A172 (cell line): ENCODE measurements around the gene EFCAB11. TPM values are rescaled to one million over a fixed set of nuclear protein-coding genes. Genes with fewer than 3 reads are reported as not detected.

Experiments used
- DNase-seq: peaks from one replicate; pipeline ENCODE4 v3.0.0-alpha.2; 2015; ENCODE audit warnings: low spot score
- total RNA-seq: library from RNA; depleted of rRNA; stranded (reverse); fragments of >200 nt; shearing (Covaris generic); gene quantifications from 2 replicates; pipeline ENCODE4 v1.2.3, GENCODE V29; 2014; rRNA removed

Gene EFCAB11
- total RNA-seq, 1 experiment from 2014 or later: 4.9 TPM

DNA sequence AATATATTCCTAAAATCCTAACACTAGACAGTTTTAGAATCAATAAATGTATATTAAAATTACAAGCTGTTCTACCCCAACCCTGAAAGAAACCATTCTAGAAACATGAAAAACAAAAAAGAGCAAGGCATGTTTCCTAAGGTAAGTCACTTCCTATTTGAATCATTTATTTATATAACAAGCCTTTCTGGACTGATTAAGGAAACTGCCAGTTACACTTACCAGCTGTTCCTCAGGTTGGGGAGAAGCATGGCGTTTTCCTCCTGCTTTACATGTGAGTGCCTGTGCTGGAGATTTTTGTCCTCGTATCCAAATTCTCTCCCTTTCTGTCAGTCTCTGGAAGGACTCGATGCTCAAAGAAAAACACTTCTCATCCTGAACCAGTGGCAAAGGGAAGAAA, 183.3 kb downstream of the EFCAB11 start:
- DNase-seq: no peak

DNA sequence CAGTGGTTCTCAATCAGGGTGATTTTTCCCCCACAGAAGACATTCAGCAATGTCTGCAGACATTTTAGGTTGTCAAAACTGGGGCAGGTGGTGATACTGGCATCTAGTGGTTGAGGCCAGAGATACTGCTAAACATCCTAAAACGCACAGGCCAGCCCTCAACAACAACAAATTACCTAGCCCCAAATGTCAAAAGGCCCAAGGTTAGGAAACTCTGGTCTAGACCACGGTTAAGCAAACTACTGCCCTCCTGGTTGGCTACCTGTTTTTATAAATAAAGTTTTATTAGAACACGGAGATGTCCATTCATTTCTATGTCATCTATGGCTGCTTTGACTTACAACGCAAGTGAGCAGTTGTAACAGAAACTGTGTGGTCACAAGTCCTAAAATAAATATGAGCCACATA, 186.7 kb downstream of the EFCAB11 start:
- DNase-seq: peak; percentile 10

DNA sequence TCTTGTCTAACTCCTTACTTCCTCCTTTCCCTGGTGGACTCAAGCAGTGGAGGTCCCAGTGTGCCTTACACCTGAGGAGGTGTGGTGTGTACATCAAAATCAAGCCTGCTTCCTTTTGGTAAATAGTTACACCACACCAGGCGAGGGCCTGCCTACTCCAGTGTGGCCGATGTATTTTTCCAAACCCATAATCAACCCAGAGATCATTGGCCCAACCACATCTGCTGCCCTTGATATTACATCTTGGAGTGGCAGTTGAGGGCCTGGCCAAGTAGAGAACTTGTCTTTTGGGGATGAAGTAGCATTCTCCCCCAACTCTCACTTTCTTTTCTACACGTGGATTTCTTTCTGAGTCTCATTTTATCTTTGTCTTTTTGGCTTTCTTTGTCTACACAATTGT, 187.4 kb downstream of the EFCAB11 start:
- DNase-seq: no peak

DNA sequence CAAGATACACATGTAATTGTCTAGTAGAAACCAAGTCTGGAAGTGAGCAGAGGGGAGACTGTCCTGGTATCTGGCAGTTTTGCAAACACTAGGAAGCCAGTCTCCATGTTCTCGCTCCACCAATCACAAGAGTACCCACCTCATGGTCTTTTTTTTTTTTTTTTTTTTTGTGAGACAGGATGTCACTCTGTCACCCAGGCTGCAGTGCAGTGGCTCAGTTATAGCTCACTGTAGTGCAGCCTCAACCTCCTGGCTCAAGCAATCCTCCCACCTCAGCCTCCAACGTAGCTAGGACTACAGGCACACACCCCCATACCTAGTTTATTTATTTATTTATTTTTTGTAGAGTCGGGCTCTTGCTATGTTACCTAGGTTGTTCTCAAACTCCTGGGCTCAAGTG, 189.2 kb downstream of the EFCAB11 start:
- DNase-seq: no peak

DNA sequence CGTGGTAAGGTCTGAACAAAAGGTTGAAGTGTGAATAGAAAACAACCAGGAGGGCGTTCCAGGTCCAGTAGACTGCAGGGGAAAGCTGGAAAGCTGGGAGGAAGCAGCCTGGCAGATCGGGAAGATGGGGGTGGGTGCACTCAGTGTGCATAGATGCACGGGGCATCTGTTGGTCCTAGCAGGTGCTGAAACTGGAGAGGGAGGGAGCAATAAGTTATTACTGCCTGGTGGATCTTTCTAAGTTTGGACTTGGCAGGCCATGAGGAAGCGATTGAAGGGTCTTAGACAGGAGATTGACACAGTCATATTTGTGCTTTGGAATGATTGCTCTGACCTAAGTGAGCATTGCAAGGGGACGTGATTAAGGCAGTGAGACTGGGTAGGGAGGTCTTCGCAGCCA, 194.4 kb downstream of the EFCAB11 start:
- DNase-seq: no peak

DNA sequence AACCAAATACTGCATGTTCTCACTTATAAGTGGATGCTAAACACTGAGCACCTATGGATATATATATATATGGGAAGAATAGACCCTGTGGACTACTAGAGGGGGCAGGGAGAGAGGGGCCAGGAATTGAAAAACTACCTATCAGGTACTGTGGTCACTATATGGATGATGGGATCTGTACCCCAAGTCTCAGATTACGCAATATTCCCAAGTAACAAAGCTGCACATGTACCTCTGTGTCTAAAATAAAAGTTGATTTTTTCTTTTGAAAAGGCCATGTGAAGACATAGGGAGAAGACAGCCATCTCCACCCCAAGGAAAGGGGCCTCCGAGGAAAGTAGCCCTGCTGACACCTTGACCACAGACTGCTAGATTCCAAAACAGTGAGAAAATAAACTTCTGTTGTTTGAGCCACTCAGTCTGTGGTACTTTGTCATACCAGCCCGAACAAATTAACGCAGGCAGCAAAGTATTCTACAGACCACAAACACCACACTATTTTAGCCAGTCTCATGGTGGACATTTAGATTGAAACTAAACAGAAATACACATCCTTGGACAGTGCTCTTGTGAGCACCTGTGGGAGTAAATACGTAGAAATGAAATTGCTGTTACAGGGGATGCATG, 197.1 kb downstream of the EFCAB11 start:
- no peak for DNase-seq

DNA sequence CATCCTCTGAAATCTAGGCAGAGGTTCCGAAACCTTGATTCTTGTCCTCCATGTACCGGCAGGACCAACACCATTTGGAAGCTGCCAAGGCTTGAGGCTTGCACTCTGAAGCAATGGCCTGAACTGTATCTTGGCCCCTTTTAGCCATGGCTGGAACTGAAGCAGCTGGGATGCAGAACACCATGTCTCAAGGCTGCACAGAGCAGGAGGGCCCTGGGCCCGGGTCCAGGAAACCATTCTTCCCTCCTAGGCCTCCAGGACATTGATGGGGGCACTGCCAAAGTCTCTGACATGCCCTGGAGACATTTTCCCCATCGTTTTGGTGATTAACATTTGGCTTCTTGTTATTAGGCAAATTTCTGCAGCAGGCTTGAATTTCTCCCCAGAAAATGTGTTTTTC, 198.7 kb downstream of the EFCAB11 start:
- DNase-seq: no peak

DNA sequence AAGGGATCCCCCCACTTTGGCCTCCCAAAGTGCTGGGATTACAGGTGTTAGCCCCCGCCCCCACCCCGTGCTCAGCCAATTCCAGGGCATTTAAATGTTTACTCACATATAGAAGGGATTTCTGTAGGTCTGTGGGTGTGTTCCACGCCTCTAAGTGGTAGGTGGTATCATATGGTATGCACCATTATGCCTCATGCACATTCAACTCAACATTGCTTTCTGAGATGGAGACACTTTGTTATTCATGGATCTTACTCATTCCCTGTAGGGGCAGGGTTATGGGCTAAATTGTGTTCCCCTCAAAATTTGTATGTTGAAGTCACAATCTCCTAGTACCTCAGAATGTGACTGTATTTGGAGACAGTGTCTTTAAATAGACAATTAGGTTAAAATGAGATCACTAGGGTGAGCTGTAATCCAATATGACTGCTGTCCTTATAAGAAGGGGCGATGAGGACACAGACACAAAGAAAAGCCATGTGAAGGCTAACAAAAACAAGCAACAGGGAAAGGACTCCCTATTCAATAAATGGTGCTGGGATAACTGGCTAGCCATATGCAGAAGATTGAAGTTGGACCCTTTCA, 200.6 kb downstream of the EFCAB11 start:
- DNase-seq: no peak

DNA sequence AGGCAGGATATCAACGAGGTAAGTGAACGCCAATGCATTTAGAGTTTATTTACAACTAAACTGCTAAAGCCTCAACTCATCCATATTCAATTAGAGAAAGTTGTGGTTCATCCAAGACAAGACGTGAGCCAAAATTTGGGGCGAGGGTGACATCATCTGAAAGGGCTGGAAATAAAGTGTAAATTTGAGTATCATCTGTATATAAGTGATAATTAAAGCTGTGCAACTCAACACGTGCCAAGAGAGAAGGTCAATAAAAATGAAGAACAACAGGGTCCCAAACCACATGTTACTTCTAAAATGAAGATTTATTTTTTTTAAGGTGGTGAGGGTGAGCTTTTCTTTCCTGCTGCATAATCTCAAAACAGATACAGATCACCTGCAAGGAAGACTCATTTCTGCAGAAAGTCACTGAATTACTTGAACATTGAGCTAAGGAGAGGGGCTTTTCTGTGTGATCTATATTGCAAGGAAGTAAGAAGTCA, 203.6 kb downstream of the EFCAB11 start:
- DNase-seq: no peak

DNA sequence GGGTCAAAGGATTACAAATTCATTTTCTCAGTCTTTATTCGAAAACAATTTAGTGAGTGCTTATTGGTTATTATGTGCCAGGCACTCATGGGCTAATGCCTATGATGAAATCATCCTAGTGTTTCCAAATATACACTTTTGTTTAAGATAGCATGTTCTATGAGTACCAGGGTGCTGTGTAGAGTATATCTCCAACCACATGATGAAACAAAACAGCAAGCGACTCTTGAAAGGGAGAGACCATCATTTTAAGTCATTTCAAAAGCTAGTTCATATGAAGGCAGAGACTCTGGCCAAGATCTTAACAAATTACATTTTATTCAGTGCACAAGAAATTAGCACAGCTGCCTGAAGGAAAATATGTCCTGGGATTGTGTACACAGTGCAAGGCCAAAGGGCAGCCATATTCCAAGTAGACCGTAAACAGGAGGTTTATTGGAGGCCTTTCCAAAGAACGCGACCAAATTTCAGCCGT, 204.2 kb downstream of the EFCAB11 start:
- no peak for DNase-seq

DNA sequence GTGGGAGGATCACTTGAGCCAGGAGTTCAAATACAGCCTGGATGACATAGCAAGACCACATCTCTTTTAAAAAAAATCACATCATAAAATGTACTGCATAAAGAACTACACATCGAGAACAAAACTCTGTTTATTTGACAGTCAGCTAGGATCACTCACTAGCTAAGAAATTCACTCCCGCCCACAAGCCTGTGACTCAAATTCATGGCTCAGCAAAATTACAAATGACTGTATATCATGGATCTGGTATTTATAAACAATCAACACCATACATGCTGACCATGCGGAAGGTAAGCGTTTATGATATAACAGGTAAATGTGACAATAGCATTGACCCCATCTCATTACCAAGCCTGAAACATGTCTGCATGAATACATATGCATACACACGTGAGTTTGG, 206.5 kb downstream of the EFCAB11 start:
- DNase-seq: no peak

DNA sequence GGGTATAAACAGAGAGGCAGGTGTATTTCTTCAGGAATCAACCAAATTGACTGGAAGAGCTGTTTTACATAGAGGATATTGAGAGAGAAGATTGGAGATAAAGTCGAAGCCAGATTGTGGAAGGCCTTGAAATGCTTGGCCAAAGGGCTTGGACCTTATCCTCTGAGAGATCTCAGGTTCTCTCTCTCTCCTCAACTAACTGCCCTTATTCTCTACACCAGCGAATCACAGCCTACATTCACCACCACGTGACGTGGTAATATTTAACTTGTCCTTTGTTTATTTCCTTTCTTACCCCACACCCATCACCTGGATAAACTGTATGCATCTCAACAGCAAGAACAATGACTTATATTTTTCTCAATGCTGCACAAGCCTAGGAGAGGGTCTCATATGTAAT, 207.4 kb downstream of the EFCAB11 start:
- no peak for DNase-seq

DNA sequence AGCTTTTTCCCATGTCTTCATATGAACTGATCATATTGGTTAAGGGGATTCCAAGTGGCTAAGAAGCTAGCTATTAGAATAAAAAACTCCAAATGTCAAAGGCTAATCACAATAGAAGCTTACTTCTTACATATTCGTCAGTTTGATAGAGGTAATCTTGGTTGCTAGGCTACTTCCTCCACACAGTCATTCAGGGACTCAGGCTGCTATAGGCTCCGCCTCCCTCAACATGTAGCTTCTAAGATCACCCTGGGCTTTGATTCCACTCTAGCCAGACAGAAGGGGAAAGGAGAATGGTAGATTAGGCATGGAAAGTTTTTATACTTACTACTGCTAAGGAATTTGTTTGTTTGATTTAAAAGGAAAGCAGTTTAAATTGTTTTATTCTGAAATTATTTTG, 207.9 kb downstream of the EFCAB11 start:
- DNase-seq: no peak

DNA sequence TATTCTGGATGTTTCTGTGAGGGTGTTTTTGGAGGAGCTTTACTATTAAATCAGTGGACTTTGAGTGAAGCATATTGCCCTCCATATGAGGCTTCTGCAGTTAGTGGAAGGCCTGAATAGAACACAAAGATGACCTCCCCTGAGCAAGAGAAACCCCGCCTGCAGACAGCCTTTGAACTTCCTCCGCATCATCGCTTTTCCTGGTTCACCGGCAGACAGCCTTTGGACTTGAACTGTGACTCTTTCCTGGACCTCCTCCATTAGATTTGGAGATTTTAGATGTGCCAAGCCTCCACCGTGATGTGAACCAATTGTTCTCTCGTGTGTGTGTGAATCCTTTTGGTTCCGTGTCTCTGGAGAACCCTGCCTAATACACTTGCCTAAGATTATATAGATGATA, 208.4 kb downstream of the EFCAB11 start:
- DNase-seq: no peak

Other genes starting within 250 kb of the EFCAB11 start
- gene TDP1, start 1.2 kb upstream of the EFCAB11 start, total RNA-seq: 45.9 and 50.6 TPM in 2 replicates
- not detected in 2 replicates for gene KCNK13, start 107.3 kb upstream of the EFCAB11 start, total RNA-seq